ENCODE measurements around the gene CHIA.

GRCh38 chr1:111251570-111251969 is 39.1 kb upstream of the CHIA start:
- TF ChIP-seq CTCF (IDR thresholded peaks at IDR 0.05) = no peak
- TF ChIP-seq POLR2A (IDR thresholded peaks at IDR 0.05) = no peak
- TF ChIP-seq POLR2AphosphoS5 (IDR thresholded peaks at IDR 0.05; ENCODE audit: insufficient read depth in 1 of 2, low read depth in 1 of 2) = no peak
